Dendritic cell treated with granulocyte-macrophage colony-stimulating factor and Interleukin-4, amounts not matched to agents 40 ng/mL and 50 ng/mL, for 4 days (primary cell): ENCODE data around the gene ADK.
"Not testable (repeated sequence)": the region's sequence is repeated elsewhere in the genome, so short reads cannot be mapped to it uniquely, and the experiment has no call there.

Experiments used
- H3K27ac Mint-ChIP-seq: one replicate; pipeline ENCODE4 v1.8.0; 2022; ENCODE audit warnings: mild to moderate bottlenecking, mixed read lengths
- H3K27me3 Mint-ChIP-seq: one replicate; pipeline ENCODE4 v1.8.0; 2022; ENCODE audit warnings: mild to moderate bottlenecking, mixed read lengths
- H3K36me3 Mint-ChIP-seq: one replicate; pipeline ENCODE4 v1.8.0; 2022; ENCODE audit warnings: low read depth, mixed read lengths
- H3K4me1 Mint-ChIP-seq: one replicate; pipeline ENCODE4 v1.8.0; 2022; ENCODE audit warnings: low read depth, mixed read lengths
- H3K4me3 Mint-ChIP-seq: one replicate; pipeline ENCODE4 v1.8.0; 2022; ENCODE audit warnings: mild to moderate bottlenecking, moderate library complexity, mixed read lengths
- H3K9me3 Mint-ChIP-seq: one replicate; pipeline ENCODE4 v1.8.0; 2022; ENCODE audit warnings: mixed read lengths
- intact Hi-C: fragments of 100-400 bp; cut with micrococcal nuclease; formaldehyde crosslinking; loops from one replicate; pipeline ENCODE4 v1.15.0; 2022

Gene ADK

GRCh38 chr10:74488907-74489306 is 337.9 kb downstream of the ADK start:
- Mint-ChIP-seq H3K27ac (no peak overlapping the region), H3K9me3 (peaks cover 6% of the 10 kb centered on the region), H3K27me3 (no peaks in the 10 kb centered on the region), H3K4me3 (no peak overlapping the region), H3K36me3 (peaks cover 4% of the 10 kb centered on the region), H3K4me1 (no peaks in the 10 kb centered on the region)
- intact Hi-C loops, result no loop called here

- intact Hi-C loops, result no loop called here
- no peaks in the 10 kb centered on the region for H3K27me3 Mint-ChIP-seq
- no peak overlapping the region for H3K4me3 Mint-ChIP-seq
Observed at GRCh38 chr10:74490551-74490950, 339.5 kb downstream of the ADK start.

GRCh38 chr10:74491014-74491413 is 340.0 kb downstream of the ADK start:
- intact Hi-C loops, result no loop called here
- H3K36me3 Mint-ChIP-seq, result peaks cover 3% of the 10 kb centered on the region
- H3K4me3 Mint-ChIP-seq, result no peak overlapping the region
- H3K4me1 Mint-ChIP-seq, result no peaks in the 10 kb centered on the region
- no peak overlapping the region for H3K27ac Mint-ChIP-seq
- no peaks in the 10 kb centered on the region for H3K27me3 Mint-ChIP-seq
- peaks cover 6% of the 10 kb centered on the region for H3K9me3 Mint-ChIP-seq

More at GRCh38 chr10:74490551-74490950, 339.5 kb downstream of the ADK start:
- Mint-ChIP-seq H3K36me3 (no peaks in the 10 kb centered on the region), H3K9me3 (peaks cover 1% of the 10 kb centered on the region), H3K4me1 (no peaks in the 10 kb centered on the region), H3K27ac (no peak overlapping the region)

- H3K27ac Mint-ChIP-seq, intact Hi-C loops, H3K27me3 Mint-ChIP-seq, H3K4me3 Mint-ChIP-seq, H3K4me1 Mint-ChIP-seq: not testable (repeated sequence)
- Mint-ChIP-seq H3K9me3 (peaks cover 12% of the 10 kb centered on the region), H3K36me3 (peaks cover 26% of the 10 kb centered on the region)
Observed at GRCh38 chr10:74496276-74496675, 345.3 kb downstream of the ADK start.

DNA sequence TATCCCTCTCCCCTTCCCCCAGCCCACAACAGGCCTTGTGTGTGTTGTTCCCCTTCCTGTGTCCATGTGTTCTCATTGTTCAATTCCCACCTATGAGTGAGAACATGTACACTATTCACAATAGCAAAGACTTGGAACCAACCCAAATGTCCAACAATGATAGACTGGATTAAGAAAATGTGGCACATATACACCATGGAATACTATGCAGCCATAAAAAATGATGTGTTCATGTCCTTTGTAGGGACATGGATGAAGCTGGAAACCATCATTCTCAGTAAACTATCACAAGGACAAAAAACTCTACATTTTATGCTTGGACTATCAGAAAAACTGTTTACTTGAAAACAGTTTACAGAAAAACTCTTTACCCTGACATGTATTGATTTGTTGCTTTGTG is 347.6 kb downstream of the ADK start:
- Mint-ChIP-seq H3K36me3 (peaks cover 27% of the 10 kb centered on the region), H3K4me1 (peaks cover 10% of the 10 kb centered on the region), H3K9me3 (peaks cover 12% of the 10 kb centered on the region)
- H3K27me3 Mint-ChIP-seq, H3K4me3 Mint-ChIP-seq, H3K27ac Mint-ChIP-seq, intact Hi-C loops: not testable (repeated sequence)

DNA sequence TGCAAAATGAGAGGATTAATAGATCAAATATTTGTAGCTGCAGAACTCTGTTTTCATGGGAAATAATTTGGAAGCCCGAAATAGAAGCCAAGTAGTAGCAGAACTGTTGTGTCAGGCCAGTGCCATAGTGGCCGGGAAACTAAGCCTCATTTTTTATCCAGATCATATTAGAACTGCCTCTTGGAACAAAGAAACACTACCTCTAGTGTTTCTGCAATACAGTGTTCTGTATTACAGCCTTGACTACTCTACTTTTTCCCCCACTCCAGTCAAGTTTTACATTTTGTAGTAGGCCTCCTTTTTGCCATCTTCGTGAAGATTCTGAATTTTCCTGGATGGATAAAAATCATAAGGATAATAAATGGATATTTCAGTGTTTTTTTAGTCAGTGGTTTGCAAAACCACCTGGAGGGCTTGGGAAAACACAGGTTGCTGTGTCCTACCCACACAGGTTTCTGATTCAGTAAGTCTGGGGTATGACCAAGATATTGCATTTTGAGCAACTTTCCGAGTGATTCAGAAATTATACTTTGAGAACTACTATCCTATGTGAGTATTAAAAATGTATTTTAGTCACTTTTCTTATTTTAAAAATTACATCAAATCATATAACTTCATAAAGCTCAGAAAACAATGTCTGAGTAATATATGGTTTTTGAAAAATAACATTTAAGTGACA is 349.1 kb downstream of the ADK start:
- H3K4me1 Mint-ChIP-seq, result peaks cover 20% of the 10 kb centered on the region
- H3K36me3 Mint-ChIP-seq, result peaks cover 39% of the 10 kb centered on the region
- no peak overlapping the region for H3K27ac Mint-ChIP-seq
- intact Hi-C loops, result no loop called here
- peaks cover 21% of the 10 kb centered on the region for H3K9me3 Mint-ChIP-seq
- no peaks in the 10 kb centered on the region for H3K27me3 Mint-ChIP-seq
- no peak overlapping the region for H3K4me3 Mint-ChIP-seq

DNA sequence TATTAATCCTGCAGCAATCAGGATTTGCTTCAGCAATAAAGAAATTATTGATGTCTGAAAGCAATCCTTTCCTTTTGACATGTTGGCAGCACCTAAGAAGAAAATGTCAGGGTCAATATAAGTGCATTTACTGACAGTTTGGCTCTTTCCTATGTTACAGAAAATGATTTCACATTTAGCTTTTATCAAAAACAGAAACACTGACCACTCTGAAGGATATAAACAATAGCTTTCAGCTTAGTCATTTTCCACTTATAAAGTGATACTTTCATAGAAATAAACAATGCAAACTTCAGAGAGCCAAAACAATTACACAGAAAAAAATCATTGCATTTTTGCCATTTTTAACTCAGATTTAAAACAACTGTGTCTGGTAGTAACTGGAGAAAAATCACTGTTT is 349.8 kb downstream of the ADK start:
- H3K4me3 Mint-ChIP-seq, result no peak overlapping the region
- intact Hi-C loops, result no loop called here
- no peaks in the 10 kb centered on the region for H3K27me3 Mint-ChIP-seq
- H3K27ac Mint-ChIP-seq, result no peak overlapping the region
- H3K4me1 Mint-ChIP-seq, result peaks cover 20% of the 10 kb centered on the region
- peaks cover 44% of the 10 kb centered on the region for H3K36me3 Mint-ChIP-seq
- H3K9me3 Mint-ChIP-seq, result peaks cover 23% of the 10 kb centered on the region

DNA sequence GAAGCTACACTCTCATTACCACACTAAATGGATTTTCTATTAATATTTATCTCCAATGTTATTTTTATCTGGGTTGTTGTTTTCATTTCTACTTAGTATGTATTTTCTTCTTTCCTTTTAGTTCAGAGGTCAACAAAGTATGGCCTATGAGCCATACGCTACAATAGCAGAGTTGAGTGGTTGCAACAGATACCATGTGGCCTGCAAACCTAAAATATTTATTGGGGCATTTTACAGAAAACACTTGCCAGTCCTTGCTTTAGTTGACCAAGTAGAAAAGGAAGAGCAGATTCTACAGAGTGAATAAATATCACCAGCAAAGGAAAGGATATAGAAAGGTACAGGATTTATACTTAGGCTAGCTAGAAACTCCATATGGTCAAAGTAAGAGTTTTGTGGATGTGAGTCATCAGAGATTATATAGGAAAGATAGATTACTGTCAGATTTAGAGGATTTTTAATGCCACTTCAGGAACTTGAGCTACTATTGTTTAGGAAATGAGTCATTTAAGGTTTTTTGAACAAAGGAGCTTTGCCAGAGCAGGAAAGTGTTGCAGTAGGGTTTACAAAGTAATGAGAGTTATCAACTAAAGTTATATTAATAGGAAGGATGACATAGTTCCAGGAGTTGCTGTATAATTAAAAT is 352.1 kb downstream of the ADK start:
- no peak overlapping the region for H3K27ac Mint-ChIP-seq
- H3K36me3 Mint-ChIP-seq, result peaks cover 47% of the 10 kb centered on the region
- no peaks in the 10 kb centered on the region for H3K27me3 Mint-ChIP-seq
- peaks cover 20% of the 10 kb centered on the region for H3K4me1 Mint-ChIP-seq
- intact Hi-C loops, result no loop called here
- peaks cover 16% of the 10 kb centered on the region for H3K9me3 Mint-ChIP-seq
- no peak overlapping the region for H3K4me3 Mint-ChIP-seq

- H3K27me3 Mint-ChIP-seq, result no peaks in the 10 kb centered on the region
Observed at GRCh38 chr10:74507951-74508350, 356.9 kb downstream of the ADK start.

DNA sequence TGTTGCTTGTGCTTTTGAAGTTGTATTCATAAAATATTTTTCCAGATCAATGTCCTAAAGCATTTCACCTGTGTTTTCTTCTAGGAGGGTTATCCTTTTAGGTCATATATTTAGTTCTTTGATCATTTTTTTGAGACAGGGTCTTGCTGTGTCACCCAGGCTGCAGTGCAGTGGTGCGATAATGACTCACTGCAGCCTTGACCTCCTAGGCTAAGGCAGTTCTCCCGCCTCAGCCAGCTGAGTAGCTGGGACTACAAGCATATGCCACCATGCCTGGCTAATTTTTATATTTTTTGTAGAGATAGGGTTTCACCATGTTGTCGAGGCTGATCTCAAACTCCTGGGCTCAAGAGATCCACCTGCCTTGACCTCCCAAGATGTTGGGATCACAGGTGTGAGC is 359.6 kb downstream of the ADK start:
- intact Hi-C loops, result no loop called here
- Mint-ChIP-seq H3K4me3 (no peak overlapping the region), H3K27ac (no peak overlapping the region), H3K27me3 (no peaks in the 10 kb centered on the region), H3K9me3 (peaks cover 52% of the 10 kb centered on the region), H3K36me3 (peaks cover 62% of the 10 kb centered on the region), H3K4me1 (no peaks in the 10 kb centered on the region)

More at GRCh38 chr10:74507951-74508350, 356.9 kb downstream of the ADK start:
- Mint-ChIP-seq H3K4me3 (no peak overlapping the region), H3K9me3 (peaks cover 41% of the 10 kb centered on the region), H3K36me3 (peaks cover 57% of the 10 kb centered on the region), H3K27ac (no peak overlapping the region), H3K4me1 (peaks cover 18% of the 10 kb centered on the region)
- intact Hi-C loops, result no loop called here

DNA sequence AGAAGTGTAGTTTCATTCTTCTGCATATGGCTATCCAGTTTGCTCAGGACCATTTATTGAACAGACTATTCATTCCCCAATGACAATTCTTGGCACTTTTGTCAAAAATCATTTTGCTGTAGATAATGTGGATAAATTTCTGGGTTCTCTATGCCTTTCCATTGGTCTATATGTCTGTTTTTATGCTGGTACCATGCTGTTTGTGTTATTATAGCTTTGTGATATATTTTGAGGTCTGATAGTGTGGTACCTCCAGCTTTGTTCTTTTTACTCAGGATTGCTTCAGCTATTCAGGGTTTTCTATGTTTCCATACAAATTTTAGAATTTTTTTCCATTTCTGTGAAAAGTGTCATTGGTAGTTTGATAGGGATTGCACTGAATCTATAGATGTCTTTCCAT is 360.0 kb downstream of the ADK start:
- no peak overlapping the region for H3K27ac Mint-ChIP-seq
- no peaks in the 10 kb centered on the region for H3K27me3 Mint-ChIP-seq
- intact Hi-C loops, result no loop called here
- H3K4me3 Mint-ChIP-seq, result no peak overlapping the region
- no peaks in the 10 kb centered on the region for H3K4me1 Mint-ChIP-seq
- peaks cover 50% of the 10 kb centered on the region for H3K9me3 Mint-ChIP-seq
- peaks cover 58% of the 10 kb centered on the region for H3K36me3 Mint-ChIP-seq

DNA sequence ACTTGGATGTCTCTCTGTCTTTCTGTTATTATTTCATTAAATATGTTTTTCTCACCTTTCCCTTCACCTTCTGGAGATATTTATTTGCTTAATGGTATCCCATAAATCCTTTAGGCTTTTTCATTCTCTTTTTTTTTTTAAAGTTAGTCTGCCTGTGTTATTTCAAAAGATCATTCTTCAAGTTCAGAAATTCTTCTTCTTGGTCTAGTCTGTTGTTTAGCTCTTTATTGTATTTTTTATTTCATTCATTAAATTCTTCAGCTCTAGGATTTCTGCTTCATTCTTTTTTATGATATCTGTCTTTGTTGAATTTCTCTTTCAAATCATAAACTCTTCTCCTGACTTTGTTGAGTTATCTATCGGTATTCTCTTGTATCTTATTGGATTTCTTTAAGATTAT is 363.3 kb downstream of the ADK start:
- Mint-ChIP-seq H3K4me1 (peaks cover 6% of the 10 kb centered on the region), H3K27ac (no peak overlapping the region), H3K36me3 (peaks cover 47% of the 10 kb centered on the region), H3K4me3 (no peak overlapping the region), H3K9me3 (peaks cover 50% of the 10 kb centered on the region), H3K27me3 (no peaks in the 10 kb centered on the region)
- intact Hi-C loops, result no loop called here

DNA sequence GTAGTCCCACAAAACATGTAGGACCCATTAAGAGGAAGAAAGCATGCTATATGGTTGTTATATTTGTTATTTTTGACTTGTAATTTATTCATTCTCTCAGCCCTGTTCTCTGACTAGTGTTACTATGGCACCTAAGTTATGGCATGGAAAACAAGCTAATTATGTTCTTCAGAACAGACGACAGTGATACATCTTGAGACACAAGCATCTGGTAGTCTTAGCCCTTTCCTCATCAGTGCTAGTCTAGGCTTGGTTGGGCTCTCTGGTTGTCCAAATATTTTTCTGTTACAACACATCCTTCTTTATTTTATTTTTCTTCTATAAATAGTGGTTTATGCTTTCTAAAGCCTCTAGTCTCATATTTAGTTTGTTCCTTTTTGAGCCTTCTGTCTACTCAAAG is 367.0 kb downstream of the ADK start:
- Mint-ChIP-seq H3K4me1 (peaks cover 14% of the 10 kb centered on the region), H3K27me3 (no peaks in the 10 kb centered on the region), H3K27ac (no peak overlapping the region)

GRCh38 chr10:74521526-74521925 is 370.5 kb downstream of the ADK start:
- H3K9me3 Mint-ChIP-seq, result no peaks in the 10 kb centered on the region
- H3K4me1 Mint-ChIP-seq, result peaks cover 19% of the 10 kb centered on the region
- H3K36me3 Mint-ChIP-seq, result no peaks in the 10 kb centered on the region
- intact Hi-C loops, result no loop called here
- H3K27ac Mint-ChIP-seq, result no peak overlapping the region
- no peak overlapping the region for H3K4me3 Mint-ChIP-seq
- H3K27me3 Mint-ChIP-seq, result no peaks in the 10 kb centered on the region

More for the DNA sequence above, 367.0 kb downstream of the ADK start:
- peaks cover 23% of the 10 kb centered on the region for H3K36me3 Mint-ChIP-seq
- intact Hi-C loops, result no loop called here
- H3K9me3 Mint-ChIP-seq, result peaks cover 23% of the 10 kb centered on the region
- H3K4me3 Mint-ChIP-seq, result no peak overlapping the region

GRCh38 chr10:74523199-74523598 is 372.2 kb downstream of the ADK start:
- intact Hi-C loops, result no loop called here
- peaks cover 13% of the 10 kb centered on the region for H3K36me3 Mint-ChIP-seq
- H3K27me3 Mint-ChIP-seq, result no peaks in the 10 kb centered on the region
- H3K4me1 Mint-ChIP-seq, result peaks cover 13% of the 10 kb centered on the region
- H3K9me3 Mint-ChIP-seq, result no peaks in the 10 kb centered on the region
- no peak overlapping the region for H3K27ac Mint-ChIP-seq
- no peak overlapping the region for H3K4me3 Mint-ChIP-seq
